NCI-H128 (cell line): ENCODE data around the gene OR5A2.
"Not testable (repeated sequence)": the region's sequence is repeated elsewhere in the genome, so short reads cannot be mapped to it uniquely, and the experiment has no call there.

Experiments used
- DNase-seq: peaks from one replicate; lab custom pipeline; 2025; ENCODE audit not compliant: unreplicated experiment; lab: John Stamatoyannopoulos, UW

Gene OR5A2

GRCh38 chr11:59426361-59427067 lies at the start of gene OR5A2:
Gene OR5A2 (minus strand): TSS chr11:59426413. CDS start chr11:59422953, 3,460 bp downstream.
- no peak for DNase-seq

DNA sequence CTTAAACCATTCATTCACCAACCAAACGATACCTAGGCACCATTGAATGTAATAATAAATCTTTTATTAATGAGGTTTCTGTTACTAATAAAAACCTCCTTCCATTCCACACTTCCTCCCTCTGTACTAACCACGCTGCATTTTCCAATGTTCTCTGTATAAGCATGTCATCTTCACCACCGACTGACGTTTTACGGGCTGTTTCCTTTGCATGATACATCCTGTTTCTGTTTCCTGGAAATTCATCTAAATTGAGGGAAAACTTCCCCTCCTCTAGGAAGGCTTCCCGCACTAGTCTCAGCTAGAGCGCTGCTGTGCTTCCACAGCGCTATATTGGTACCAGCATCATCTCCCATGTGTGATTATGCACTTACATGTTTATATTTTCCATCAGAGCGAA lies 49.0 kb upstream of the OR5A2 start:
- DNase-seq = no peak

DNA sequence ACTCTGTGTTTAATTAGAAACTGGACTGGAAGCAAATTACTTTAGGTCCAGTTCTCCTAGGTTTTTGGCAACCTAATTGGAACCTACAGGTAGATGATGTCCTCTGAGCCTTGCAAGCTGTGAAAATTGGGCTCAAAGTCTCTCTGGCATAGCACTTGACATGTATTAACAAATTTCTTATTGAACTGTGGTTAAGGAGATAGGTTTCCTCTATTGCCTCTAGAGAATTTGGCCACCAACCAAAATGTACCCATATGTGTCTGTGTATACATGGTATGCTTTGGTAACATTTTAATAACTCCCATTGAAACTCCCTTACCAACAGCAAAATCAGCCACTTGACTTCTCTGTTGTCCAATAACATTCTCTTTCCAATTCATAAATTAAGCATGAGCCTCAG lies 46.8 kb upstream of the OR5A2 start, which contains the start of gene OR4D10:
Gene OR4D10 (plus strand): TSS at position 301 of the 400 bp plus-strand sequence. CDS start 4,115 bp downstream, outside the sequence.
- no peak for DNase-seq

DNA sequence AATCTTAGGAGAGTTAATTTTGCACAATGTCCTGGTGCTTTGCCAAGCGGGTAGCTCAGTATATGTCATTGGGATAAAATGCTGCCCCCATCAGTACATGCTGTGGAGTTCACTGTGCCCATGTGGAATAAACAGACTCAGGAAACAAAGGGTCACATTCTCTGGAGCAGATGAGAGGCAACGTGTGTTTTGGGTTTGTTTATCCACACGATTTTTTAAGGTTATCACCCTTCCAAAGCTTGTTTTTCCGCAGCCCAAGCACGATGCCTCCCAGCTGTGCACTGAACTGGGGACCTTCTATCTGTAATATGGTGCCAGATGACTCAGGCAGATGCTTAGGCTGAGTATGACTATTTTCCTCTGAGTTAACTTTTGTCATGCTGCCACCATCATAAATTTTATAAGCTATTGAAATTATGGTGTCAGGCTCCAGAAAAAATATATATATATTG lies 37.0 kb upstream of the OR5A2 start:
- no peak for DNase-seq

- no peak for DNase-seq
Observed at GRCh38 chr11:59459916-59460315, 33.7 kb upstream of the OR5A2 start.

DNA sequence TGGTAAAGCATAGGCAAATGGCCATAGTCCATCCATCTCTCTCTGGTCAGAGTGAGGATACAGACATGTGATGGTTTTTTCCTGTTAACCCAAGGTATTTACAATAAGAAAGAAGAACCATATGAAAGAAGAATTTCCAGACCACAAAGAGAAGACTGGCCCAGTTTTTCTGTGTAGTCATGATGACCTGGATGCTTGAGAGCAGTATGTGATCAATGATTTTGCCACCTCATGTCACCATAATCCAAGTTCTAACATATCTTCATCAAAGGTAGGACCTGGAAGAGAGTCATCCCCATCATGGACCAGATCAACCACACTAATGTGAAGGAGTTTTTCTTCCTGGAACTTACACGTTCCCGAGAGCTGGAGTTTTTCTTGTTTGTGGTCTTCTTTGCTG lies 30.4 kb upstream of the OR5A2 start, which contains the start of gene OR4D6:
Gene OR4D6 (plus strand): TSS at position 301 of the 400 bp plus-strand sequence. CDS start 0 bp downstream, at position 301.
- no peak for DNase-seq

DNA sequence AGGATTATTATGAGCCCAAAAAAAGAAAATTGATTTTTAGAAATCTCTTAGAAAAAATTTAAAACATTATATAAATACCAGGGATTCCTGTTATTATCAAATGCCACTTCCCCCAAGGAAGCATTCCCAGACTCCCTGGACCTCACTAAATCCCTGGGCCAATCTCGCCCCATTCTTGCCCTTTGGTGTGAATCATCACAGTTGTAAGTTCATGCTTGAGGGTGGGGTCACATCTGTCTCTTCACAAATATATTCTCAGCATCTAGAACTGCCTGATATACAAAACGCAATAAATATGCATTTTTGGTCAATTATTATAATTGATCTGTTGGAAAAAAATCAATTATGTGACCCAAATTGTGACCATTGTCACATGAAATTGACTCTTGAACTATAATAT lies 22.3 kb upstream of the OR5A2 start:
- DNase-seq = no peak

- not testable (repeated sequence) for DNase-seq
Observed at GRCh38 chr11:59445624-59446023, 19.4 kb upstream of the OR5A2 start.

GRCh38 chr11:59437770-59438169 lies 11.6 kb upstream of the OR5A2 start:
- no peak for DNase-seq

GRCh38 chr11:59436169-59436568 lies 10.0 kb upstream of the OR5A2 start, which contains the start of gene OR5A1:
Gene OR5A1 (plus strand): TSS chr11:59436469. CDS start chr11:59443169, 6,700 bp downstream.
- DNase-seq = no peak

DNA sequence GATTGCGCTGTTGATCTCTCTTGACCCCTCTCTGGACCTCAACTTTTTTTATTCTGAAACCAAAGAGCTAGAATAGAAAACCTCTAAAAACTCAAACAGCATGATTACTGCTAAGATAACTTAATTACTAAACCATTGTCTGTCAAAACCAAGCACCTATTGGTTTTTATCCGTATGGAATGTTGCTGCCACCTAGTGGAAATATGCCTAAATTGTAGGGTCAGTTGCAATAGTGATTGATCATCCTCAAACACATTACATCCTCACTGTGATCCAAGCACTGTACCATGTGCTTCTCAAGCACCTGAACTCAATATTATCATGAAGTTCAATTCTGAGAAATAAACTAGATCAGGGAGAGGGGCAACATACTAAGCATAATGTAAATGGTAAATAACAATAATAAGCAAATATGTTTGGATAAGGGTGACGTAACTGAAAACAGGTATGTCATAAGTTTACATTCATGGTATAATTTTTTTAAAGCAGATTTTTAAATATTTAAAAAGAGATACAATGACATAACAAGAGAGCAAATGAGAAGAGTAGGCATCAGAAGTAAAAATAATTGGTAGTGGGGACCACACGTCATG lies 3.8 kb upstream of the OR5A2 start:
- DNase-seq = no peak

DNA sequence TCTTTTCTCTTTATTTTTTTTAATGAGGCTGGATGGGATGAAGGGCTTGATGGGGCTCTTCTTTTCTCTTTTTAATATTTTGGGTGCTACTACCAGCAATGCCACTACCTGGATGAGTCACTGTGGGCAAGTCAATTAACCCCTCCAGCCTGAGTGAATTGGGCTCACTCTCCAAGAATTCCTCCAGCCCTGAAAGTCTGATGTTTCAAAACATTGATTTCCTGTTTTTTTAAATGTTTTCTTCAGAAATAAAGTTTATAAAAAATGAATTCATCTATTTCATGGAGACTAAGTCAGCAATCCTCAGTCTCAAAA lies 812 bp upstream of the OR5A2 start:
- DNase-seq = no peak

GRCh38 chr11:59425131-59425530 lies 1.1 kb downstream of the OR5A2 start:
- no peak for DNase-seq

DNA sequence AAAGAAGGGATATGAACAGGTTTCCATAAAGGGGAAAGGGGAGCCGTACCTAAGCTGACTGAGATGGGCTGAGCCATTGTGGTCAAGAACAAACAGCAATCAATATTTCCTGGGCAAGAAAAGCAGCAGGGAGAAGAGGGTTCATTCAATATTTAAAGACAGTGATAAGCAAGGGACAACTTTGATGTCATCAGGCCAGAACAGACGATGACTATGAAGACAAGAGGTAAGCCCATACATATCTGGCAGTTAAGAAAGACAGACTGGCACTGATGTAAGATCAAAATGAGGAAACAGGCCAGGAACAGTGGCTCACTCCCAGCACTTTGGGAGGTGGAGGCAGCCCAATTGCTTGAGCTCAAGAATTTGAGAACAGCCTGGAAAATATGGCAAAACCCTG lies 2.4 kb downstream of the OR5A2 start:
- no peak for DNase-seq

- DNase-seq = no peak
Observed at GRCh38 chr11:59418156-59418555, 8.1 kb downstream of the OR5A2 start.

GRCh38 chr11:59417023-59417422 lies 9.2 kb downstream of the OR5A2 start:
- DNase-seq = no peak

GRCh38 chr11:59416613-59417012 lies 9.6 kb downstream of the OR5A2 start:
- no peak for DNase-seq

DNA sequence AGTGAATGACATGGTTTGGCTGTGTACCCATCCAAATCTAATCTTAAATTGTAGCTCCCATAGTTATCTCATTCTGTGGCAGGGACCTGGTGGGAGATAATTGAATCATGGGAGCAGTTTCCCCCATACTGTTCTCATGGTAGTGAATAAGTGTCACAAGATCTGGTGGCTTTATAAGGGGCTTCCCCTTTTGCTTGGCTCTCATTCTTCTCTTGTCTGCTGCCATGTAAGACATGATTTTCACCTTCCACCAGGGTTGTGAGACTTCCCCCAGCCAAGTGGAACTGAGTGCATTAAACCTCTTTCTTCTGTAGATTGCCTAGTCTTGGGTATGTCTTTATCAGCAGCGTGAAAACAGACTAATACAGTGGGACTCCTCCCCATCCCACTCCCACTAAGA lies 11.1 kb downstream of the OR5A2 start:
- DNase-seq = no peak

- no peak for DNase-seq
Observed at GRCh38 chr11:59413646-59414045, 12.6 kb downstream of the OR5A2 start.

DNA sequence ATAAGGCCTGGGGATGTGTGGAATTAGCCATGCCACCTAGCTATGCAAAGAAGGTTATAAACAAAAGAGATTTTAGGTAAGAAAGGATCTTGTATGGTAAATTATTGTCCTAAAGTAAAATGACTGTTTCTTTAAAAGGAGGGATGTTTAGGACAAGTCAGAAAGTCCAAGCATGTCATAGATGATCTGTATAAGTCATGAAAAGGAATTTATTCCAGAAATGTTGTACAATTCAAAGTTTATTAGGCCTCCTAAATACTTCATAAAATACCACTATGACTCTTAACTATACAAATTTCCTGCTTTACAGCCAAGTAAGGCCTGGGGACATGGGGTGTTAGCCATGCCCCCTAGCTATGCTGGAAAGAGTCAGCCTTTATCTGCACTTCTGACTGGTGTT lies 22.7 kb downstream of the OR5A2 start:
- no peak for DNase-seq

GRCh38 chr11:59401262-59401552 lies 25.0 kb downstream of the OR5A2 start:
- no peak for DNase-seq

- no peak for DNase-seq
Observed at GRCh38 chr11:59400461-59401261, 25.6 kb downstream of the OR5A2 start.
